Astrocyte (in vitro differentiated cells and primary cell): ENCODE measurements around the gene PROM1. TPM values are rescaled to one million over a fixed set of nuclear protein-coding genes. Genes with fewer than 3 reads are reported as not detected.

Source experiments
- DNase-seq: peaks from one replicate; pipeline ENCODE4 v3.0.0-alpha.2; 2010; ENCODE audit warnings: low read depth
- FAIRE-seq: peaks from 2 replicates; lab custom pipeline; 2011; peaks lifted over from hg19 to GRCh38; lab: Jason Lieb, UNC
- H2AFZ ChIP-seq: 2 replicates; pipeline ENCODE4 v1.6.0; 2012; ENCODE audit warnings: low read depth, low read length, inconsistent platforms
- H3K27ac ChIP-seq: 2 replicates; pipeline ENCODE4 v1.5.1; 2011; ENCODE audit warnings: low read depth, low read length, inconsistent platforms
- H3K27me3 ChIP-seq: 2 replicates; pipeline ENCODE4 v1.6.0; 2011; ENCODE audit warnings: low read length, inconsistent platforms; ENCODE audit not compliant: insufficient read depth
- H3K36me3 ChIP-seq: 2 replicates; pipeline ENCODE4 v1.5.1; 2011; ENCODE audit warnings: low read length, inconsistent platforms; ENCODE audit not compliant: insufficient read depth
- H3K4me1 ChIP-seq: 2 replicates; pipeline ENCODE4 v1.5.1; 2011; ENCODE audit warnings: low read length, inconsistent platforms; ENCODE audit not compliant: insufficient read depth
- H3K4me2 ChIP-seq: 2 replicates; pipeline ENCODE4 v1.6.0; 2012; ENCODE audit warnings: low read length, inconsistent platforms
- H3K4me3 ChIP-seq: 2 replicates; pipeline ENCODE4 v1.5.1; 2011; ENCODE audit warnings: low read depth, mild to moderate bottlenecking, low read length, inconsistent platforms; ENCODE audit not compliant: insufficient read depth
- H3K79me2 ChIP-seq: 2 replicates; pipeline ENCODE4 v1.6.0; 2012; ENCODE audit warnings: mild to moderate bottlenecking, low read length, inconsistent platforms; ENCODE audit not compliant: insufficient read depth
- H3K9ac ChIP-seq: 2 replicates; pipeline ENCODE4 v1.6.0; 2012; ENCODE audit warnings: mild to moderate bottlenecking, low read length, inconsistent platforms
- H3K9me3 ChIP-seq: 2 replicates; pipeline ENCODE4 v1.5.1; 2012; ENCODE audit warnings: low read depth, mild to moderate bottlenecking, low read length, inconsistent platforms; ENCODE audit not compliant: insufficient read depth
- H4K20me1 ChIP-seq: 2 replicates; pipeline ENCODE4 v1.6.0; 2012; ENCODE audit warnings: low read length, inconsistent platforms; ENCODE audit not compliant: insufficient read depth
- H3K27ac Mint-ChIP-seq: one replicate; pipeline ENCODE4 v1.8.0; 2021; ENCODE audit warnings: mild to moderate bottlenecking, mixed read lengths; ENCODE audit not compliant: unreplicated experiment
- H3K27me3 Mint-ChIP-seq: one replicate; pipeline ENCODE4 v1.8.0; 2021; ENCODE audit warnings: low read depth, mixed read lengths; ENCODE audit not compliant: unreplicated experiment
- H3K36me3 Mint-ChIP-seq: one replicate; pipeline ENCODE4 v1.8.0; 2021; ENCODE audit warnings: low read depth, mixed read lengths; ENCODE audit not compliant: unreplicated experiment
- H3K4me1 Mint-ChIP-seq: one replicate; pipeline ENCODE4 v1.8.0; 2021; ENCODE audit warnings: low read depth, mixed read lengths; ENCODE audit not compliant: unreplicated experiment
- H3K4me3 Mint-ChIP-seq: one replicate; pipeline ENCODE4 v1.8.0; 2021; ENCODE audit warnings: mild to moderate bottlenecking, moderate library complexity, mixed read lengths; ENCODE audit not compliant: unreplicated experiment
- H3K9me3 Mint-ChIP-seq: one replicate; pipeline ENCODE4 v1.8.0; 2021; ENCODE audit warnings: mild to moderate bottlenecking, mixed read lengths; ENCODE audit not compliant: unreplicated experiment
- CTCF ChIP-seq: IDR thresholded peaks from 2 replicates; pipeline ENCODE4 v1.5.1; 2011; ENCODE audit warnings: low read depth, mild to moderate bottlenecking, inconsistent platforms, low read length, moderate library complexity; ENCODE audit not compliant: insufficient read depth
- EZH2 ChIP-seq: IDR thresholded peaks from 2 replicates; pipeline ENCODE4 v1.6.1; 2012; ENCODE audit warnings: mild to moderate bottlenecking, low read length, inconsistent platforms; ENCODE audit not compliant: insufficient read depth
- total RNA-seq: library from RNA; stranded (reverse); gene quantifications from 2 replicates; pipeline ENCODE4 v1.2.1, GENCODE V29; 2021

The PROM1 gene
- total RNA-seq, 1 donor from 2014 or later = 34.5 TPM

GRCh38 chr4:16018061-16018676, 65.7 kb downstream of the PROM1 start:
- Mint-ChIP-seq H3K4me1 (peaks cover 2% of the 10 kb centered on the region), H3K27ac (no peak overlapping the region), H3K4me3 (no peak overlapping the region), H3K9me3 (no peaks in the 10 kb centered on the region), H3K36me3 (peaks cover 4% of the 10 kb centered on the region), H3K27me3 (no peaks in the 10 kb centered on the region)
- Histone ChIP-seq H3K9ac (no peak overlapping the region), H3K36me3 (no peaks in the 10 kb centered on the region), H3K4me2 (no peak overlapping the region), H2AFZ (no peak overlapping the region), H3K9me3 (no peaks in the 10 kb centered on the region), H3K27me3 (peaks cover 3% of the 10 kb centered on the region), H3K4me1 (no peaks in the 10 kb centered on the region), H4K20me1 (no peaks in the 10 kb centered on the region), H3K4me3 (no peak overlapping the region), H3K27ac (no peak overlapping the region), H3K79me2 (no peaks in the 10 kb centered on the region)
- TF ChIP-seq CTCF (no peak), EZH2 (no peak)
- FAIRE-seq (no peak), DNase-seq (no peak)

- no peak overlapping the region for H2AFZ ChIP-seq
- Mint-ChIP-seq H3K4me1 (peaks cover 2% of the 10 kb centered on the region), H3K4me3 (no peak overlapping the region), H3K27me3 (no peaks in the 10 kb centered on the region), H3K36me3 (peaks cover 2% of the 10 kb centered on the region), H3K9me3 (no peaks in the 10 kb centered on the region), H3K27ac (no peak overlapping the region)
- no peak for TF ChIP-seq EZH2
- TF ChIP-seq CTCF = no peak
- DNase-seq (no peak), FAIRE-seq (no peak)
- no peaks in the 10 kb centered on the region for H3K4me1 ChIP-seq
- H4K20me1 ChIP-seq = no peaks in the 10 kb centered on the region
- H3K36me3 ChIP-seq = no peaks in the 10 kb centered on the region
- H3K79me2 ChIP-seq = no peaks in the 10 kb centered on the region
- no peak overlapping the region for H3K9ac ChIP-seq
- no peaks in the 10 kb centered on the region for H3K9me3 ChIP-seq
- no peak overlapping the region for H3K4me3 ChIP-seq
- no peak overlapping the region for H3K27ac ChIP-seq
- H3K27me3 ChIP-seq = peaks cover 3% of the 10 kb centered on the region
- no peak overlapping the region for H3K4me2 ChIP-seq
Measured at GRCh38 chr4:16016536-16016935, 67.3 kb downstream of the PROM1 start.

GRCh38 chr4:16011173-16011572, 72.7 kb downstream of the PROM1 start:
- no peaks in the 10 kb centered on the region for H4K20me1 ChIP-seq
- H3K36me3 Mint-ChIP-seq = peaks cover 5% of the 10 kb centered on the region

More at GRCh38 chr4:16011173-16011572, 72.7 kb downstream of the PROM1 start:
- H3K4me1 Mint-ChIP-seq = no peaks in the 10 kb centered on the region
- Histone ChIP-seq H3K79me2 (no peaks in the 10 kb centered on the region), H3K36me3 (no peaks in the 10 kb centered on the region), H3K27ac (no peak overlapping the region), H3K4me3 (no peak overlapping the region), H3K27me3 (peaks cover 3% of the 10 kb centered on the region), H2AFZ (no peak overlapping the region), H3K9me3 (no peaks in the 10 kb centered on the region), H3K4me2 (no peak overlapping the region), H3K4me1 (no peaks in the 10 kb centered on the region), H3K9ac (no peak overlapping the region)
- no peaks in the 10 kb centered on the region for H3K27me3 Mint-ChIP-seq
- no peak for FAIRE-seq
- TF ChIP-seq EZH2 = no peak
- no peak for TF ChIP-seq CTCF
- no peaks in the 10 kb centered on the region for H3K9me3 Mint-ChIP-seq
- DNase-seq = no peak
- no peak overlapping the region for H3K4me3 Mint-ChIP-seq
- H3K27ac Mint-ChIP-seq = no peak overlapping the region
